Measurements from ENCODE around the gene RPS6KA1.

Gene RPS6KA1

DNA sequence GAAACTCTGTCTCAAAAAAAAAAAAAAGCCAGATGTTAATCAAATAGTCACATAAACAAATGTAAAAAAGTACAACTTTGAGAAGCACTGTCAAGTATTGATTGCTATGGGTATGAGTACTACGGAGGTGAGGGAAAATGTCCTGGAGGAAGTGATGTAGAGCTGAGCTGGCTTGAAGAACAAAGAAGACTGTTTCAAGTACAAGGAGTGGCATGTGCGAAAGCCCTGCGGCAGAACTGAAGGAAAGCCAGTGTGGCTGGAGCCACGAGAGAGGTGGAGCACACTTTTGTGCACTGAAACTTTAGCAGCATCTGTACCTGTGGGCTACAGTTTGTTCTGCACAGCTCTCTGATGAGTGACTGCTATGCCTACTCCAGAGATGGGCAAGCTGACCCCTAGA is 5.4 kb upstream of the RPS6KA1 start:
- TF ChIP-seq, protein P1, sequence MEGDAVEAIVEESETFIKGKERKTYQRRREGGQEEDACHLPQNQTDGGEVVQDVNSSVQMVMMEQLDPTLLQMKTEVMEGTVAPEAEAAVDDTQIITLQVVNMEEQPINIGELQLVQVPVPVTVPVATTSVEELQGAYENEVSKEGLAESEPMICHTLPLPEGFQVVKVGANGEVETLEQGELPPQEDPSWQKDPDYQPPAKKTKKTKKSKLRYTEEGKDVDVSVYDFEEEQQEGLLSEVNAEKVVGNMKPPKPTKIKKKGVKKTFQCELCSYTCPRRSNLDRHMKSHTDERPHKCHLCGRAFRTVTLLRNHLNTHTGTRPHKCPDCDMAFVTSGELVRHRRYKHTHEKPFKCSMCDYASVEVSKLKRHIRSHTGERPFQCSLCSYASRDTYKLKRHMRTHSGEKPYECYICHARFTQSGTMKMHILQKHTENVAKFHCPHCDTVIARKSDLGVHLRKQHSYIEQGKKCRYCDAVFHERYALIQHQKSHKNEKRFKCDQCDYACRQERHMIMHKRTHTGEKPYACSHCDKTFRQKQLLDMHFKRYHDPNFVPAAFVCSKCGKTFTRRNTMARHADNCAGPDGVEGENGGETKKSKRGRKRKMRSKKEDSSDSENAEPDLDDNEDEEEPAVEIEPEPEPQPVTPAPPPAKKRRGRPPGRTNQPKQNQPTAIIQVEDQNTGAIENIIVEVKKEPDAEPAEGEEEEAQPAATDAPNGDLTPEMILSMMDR (IDR thresholded peaks at IDR 0.05): no peak
- DNase-seq: no peak
- intact Hi-C loops (cut with DNase I; ENCODE audit: low total_unique reads): no loop called here
- Histone ChIP-seq H3K27me3 (peaks cover 0 to 37% of the 10 kb centered on the region in 2 donors), H3K4me3 (no peak overlapping the region), H3K9me3 (no peaks in the 10 kb centered on the region), H3K36me3 (no peaks in the 10 kb centered on the region), H3K4me1 (no peaks in the 10 kb centered on the region), H3K27ac (no peak overlapping the region)

DNA sequence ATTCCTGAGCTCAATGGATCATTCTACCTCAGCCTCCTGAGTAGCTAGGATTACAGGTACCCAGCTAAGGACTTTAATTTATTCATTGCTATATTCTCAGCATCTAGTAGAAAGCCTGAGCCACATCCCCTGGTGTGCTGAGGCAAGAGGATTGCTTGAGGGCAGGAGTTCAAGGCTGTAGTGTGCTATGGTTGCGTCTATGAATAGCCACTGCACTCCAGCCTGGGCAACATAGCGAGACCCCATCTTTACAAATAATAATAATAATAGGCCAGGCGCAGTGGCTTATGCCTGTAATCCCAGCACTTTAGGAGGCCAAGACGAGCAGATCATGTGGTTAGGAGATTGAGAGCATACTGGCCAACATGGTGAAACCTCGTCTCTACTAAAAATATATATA is 3.3 kb upstream of the RPS6KA1 start:
- Histone ChIP-seq H3K36me3 (no peaks in the 10 kb centered on the region), H3K4me1 (peaks cover 0 to 12% (median 5%) of the 10 kb centered on the region in 4 donors), H3K27me3 (peaks cover 0 to 54% of the 10 kb centered on the region in 2 donors), H3K4me3 (no peak overlapping the region), H3K27ac (no peak overlapping the region), H3K9me3 (no peaks in the 10 kb centered on the region)
- no peak for DNase-seq
- intact Hi-C loops (cut with DNase I; ENCODE audit: low total_unique reads): no loop called here
- TF ChIP-seq, protein P1 (IDR thresholded peaks at IDR 0.05): no peak

DNA sequence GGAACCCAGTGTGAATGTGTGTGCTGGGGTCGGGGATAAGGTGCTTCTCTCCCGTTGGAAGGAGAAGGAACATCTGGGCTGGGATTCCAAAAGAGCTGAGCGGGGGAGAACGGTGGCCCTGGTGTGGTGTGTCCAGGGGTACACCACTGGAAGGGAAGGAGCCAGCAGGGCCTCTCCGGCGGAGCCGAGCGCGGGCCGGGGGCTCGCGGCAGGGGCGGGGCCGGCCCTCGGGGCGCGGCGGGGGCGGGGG is 231 bp upstream of the RPS6KA1 start:
- H3K4me1 ChIP-seq: peaks cover 0 to 20% (median 5%) of the 10 kb centered on the region in 4 donors
- no peaks in the 10 kb centered on the region for H3K9me3 ChIP-seq
- no peaks in the 10 kb centered on the region for H3K36me3 ChIP-seq
- TF ChIP-seq, protein P1 (IDR thresholded peaks at IDR 0.05): no peak
- intact Hi-C loops (cut with DNase I; ENCODE audit: low total_unique reads): no loop called here
- peak overlapping the region; percentile 57 to 74 for H3K4me3 ChIP-seq
- H3K27me3 ChIP-seq: peaks cover 0 to 51% of the 10 kb centered on the region in 2 donors
- no peak for DNase-seq
- H3K27ac ChIP-seq: no peak overlapping the region

DNA sequence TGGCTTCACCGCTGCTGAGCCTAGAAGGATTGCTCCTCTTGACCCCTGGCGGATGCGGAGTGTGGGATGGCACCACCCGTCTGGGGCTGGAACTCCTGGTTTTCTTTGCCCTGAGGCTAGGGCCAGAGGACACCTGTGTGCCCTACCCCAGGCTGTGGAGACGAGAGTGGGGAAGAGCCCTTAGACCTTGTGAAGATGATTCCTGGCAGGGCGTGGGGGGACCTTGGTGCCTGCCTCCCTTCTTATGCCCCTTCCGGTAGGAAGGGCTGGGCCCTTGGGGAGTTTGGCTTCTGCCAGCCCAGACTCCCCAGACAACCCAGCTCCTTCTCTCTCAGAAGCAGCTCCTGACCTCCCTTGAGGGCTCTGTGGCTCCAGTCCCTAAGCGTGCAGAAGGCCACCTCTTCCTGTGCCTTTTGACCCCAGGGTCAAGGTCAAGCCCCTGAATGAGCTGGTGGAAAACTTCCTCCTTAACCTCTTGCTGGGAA is 891 bp downstream of the RPS6KA1 start:
- Histone ChIP-seq H3K27ac (no peak overlapping the region), H3K9me3 (no peaks in the 10 kb centered on the region), H3K27me3 (peaks cover 0 to 44% of the 10 kb centered on the region in 2 donors), H3K36me3 (no peaks in the 10 kb centered on the region), H3K4me3 (peak overlapping the region; percentile 57 to 74), H3K4me1 (peaks cover 0 to 20% (median 5%) of the 10 kb centered on the region in 4 donors)
- TF ChIP-seq, protein P1 (IDR thresholded peaks at IDR 0.05): no peak
- intact Hi-C loops (cut with DNase I; ENCODE audit: low total_unique reads): no loop called here
- DNase-seq: no peak

DNA sequence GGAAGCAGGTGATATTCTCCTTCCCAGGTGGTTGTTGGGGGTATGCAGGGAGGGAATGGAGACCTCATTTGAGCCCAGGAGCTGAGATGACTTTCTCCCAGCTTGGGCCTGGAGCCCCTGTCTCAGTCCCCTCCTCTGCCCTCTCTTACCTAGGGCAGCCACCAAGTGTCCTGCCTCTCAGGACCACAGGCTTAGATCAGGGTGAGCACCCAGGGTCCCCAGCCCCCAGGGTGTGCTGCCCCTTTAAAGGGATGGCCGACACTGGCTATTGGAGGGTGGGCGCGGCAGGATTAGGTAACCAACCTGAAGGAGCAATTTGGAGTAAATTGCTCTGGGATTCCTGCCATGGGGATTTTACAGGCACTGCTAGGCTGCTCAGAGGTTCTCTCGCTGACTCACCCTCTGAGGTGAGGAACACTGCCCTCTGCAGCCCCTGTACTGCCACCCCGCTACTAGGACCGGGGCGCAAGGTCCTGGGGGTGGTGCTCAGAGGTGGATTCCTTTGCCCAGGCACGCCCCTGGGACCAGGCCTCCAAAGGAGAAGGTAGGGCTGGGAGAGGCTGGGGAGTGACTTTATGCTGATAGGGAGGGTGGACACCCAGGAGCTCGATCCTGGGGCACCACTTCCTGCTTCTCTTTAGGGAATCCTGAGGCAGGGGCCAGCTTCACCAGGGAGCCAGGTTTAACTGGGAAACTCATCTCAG is 1.5 kb downstream of the RPS6KA1 start:
- H3K27ac ChIP-seq: no peak overlapping the region
- intact Hi-C loops (cut with DNase I; ENCODE audit: low total_unique reads): no loop called here
- H3K27me3 ChIP-seq: peaks cover 0 to 44% of the 10 kb centered on the region in 2 donors
- TF ChIP-seq, protein P1 (IDR thresholded peaks at IDR 0.05): no peak
- no peak for DNase-seq
- H3K4me3 ChIP-seq: no peak overlapping the region
- H3K36me3 ChIP-seq: no peaks in the 10 kb centered on the region
- H3K4me1 ChIP-seq: peaks cover 0 to 20% (median 5%) of the 10 kb centered on the region in 4 donors
- H3K9me3 ChIP-seq: no peaks in the 10 kb centered on the region
